Endodermal cell (in vitro differentiated cells): ENCODE results near the gene ATP2B3. TPM values are rescaled to one million over a fixed set of nuclear protein-coding genes. Genes with fewer than 3 reads are reported as not detected.

ENCODE experiments used
- DNase-seq: peaks from one replicate; pipeline ENCODE4 v3.0.0-alpha.2; 2017
- H3K27ac ChIP-seq: 2 replicates; pipeline ENCODE4 v1.5.1; 2013; ENCODE audit warnings: mild to moderate bottlenecking, low read depth, low read length, moderate library complexity
- H3K27me3 ChIP-seq: 2 replicates; pipeline ENCODE4 v1.6.1; 2013; ENCODE audit warnings: mild to moderate bottlenecking, low read length, moderate library complexity; ENCODE audit not compliant: insufficient read depth, control insufficient read depth, poor library complexity, severe bottlenecking
- H3K36me3 ChIP-seq: 2 replicates; pipeline ENCODE4 v1.7.0; 2013; ENCODE audit warnings: mild to moderate bottlenecking, low read length, moderate library complexity; ENCODE audit not compliant: control insufficient read depth, insufficient read depth
- H3K4me1 ChIP-seq: one replicate; pipeline ENCODE4 v1.7.0; 2013; ENCODE audit warnings: low read length; ENCODE audit not compliant: control insufficient read depth, insufficient read depth
- H3K4me3 ChIP-seq: 2 replicates; pipeline ENCODE4 v1.5.1; 2013; ENCODE audit warnings: mild to moderate bottlenecking, low read length, moderate library complexity
- H3K9ac ChIP-seq: 2 replicates; pipeline ENCODE4 v1.6.1; 2013; ENCODE audit warnings: mild to moderate bottlenecking, low read length, moderate library complexity; ENCODE audit not compliant: poor library complexity, severe bottlenecking; ENCODE audit errors: extremely low read depth
- H3K9me3 ChIP-seq: 2 replicates; pipeline ENCODE4 v1.6.1; 2013; ENCODE audit warnings: mild to moderate bottlenecking, low read length, moderate library complexity; ENCODE audit not compliant: control insufficient read depth
- H3K27ac Mint-ChIP-seq: 2 replicates; pipeline ENCODE4 v1.8.0; 2020; ENCODE audit warnings: mixed read lengths
- H3K27me3 Mint-ChIP-seq: 2 replicates; pipeline ENCODE4 v1.8.0; 2021; ENCODE audit warnings: mild to moderate bottlenecking, mixed read lengths; ENCODE audit not compliant: insufficient read depth
- H3K36me3 Mint-ChIP-seq: 2 replicates; pipeline ENCODE4 v1.8.0; 2020; ENCODE audit warnings: low read depth, mixed read lengths
- H3K4me1 Mint-ChIP-seq: 2 replicates; pipeline ENCODE4 v1.8.0; 2020; ENCODE audit warnings: mixed read lengths
- H3K4me3 Mint-ChIP-seq: 2 replicates; pipeline ENCODE4 v1.8.0; 2020; ENCODE audit warnings: mild to moderate bottlenecking, moderate library complexity, mixed read lengths
- H3K9me3 Mint-ChIP-seq: 2 replicates; pipeline ENCODE4 v1.8.0; 2020; ENCODE audit warnings: mild to moderate bottlenecking, mixed read lengths
- CTCF ChIP-seq: fragments of 200-600 bp; sonication (generic); conservative IDR thresholded peaks from 2 replicates; pipeline ENCODE4 v1.5.0; 2021; ENCODE audit warnings: antibody characterized with exemption, mild to moderate bottlenecking
- WGBS, 2 experiments: methylation state at CpG; one replicate each; pipeline versions ENCODE4 v1.1.5 to v1.1.7; 2013; ENCODE audit warnings: missing lambda C conversion rate in 2 of 2, mixed read lengths in 1 of 2; ENCODE audit not compliant: insufficient coverage in 1 of 2, insufficient read length in 1 of 2; 5-methylcytosine and 5-hydroxymethylcytosine counted together
- total RNA-seq, 2 donors: library from RNA; stranded (reverse); fragmentation: NEBNext Ultra II Directional in 1 of 2; extraction: Animal tissue kit (Norgen Biotek cat#: 25700) in 1 of 2; gene quantifications; 2 replicates in 1 of 2; 3 replicates in 1 of 2; pipeline ENCODE4 v1.2.1, GENCODE V29; 2021

The ATP2B3 gene
- total RNA-seq, 2 donors from 2014 or later: not detected

- no peak overlapping the region for H3K27ac ChIP-seq
- peaks cover 59% of the 10 kb centered on the region for H3K27me3 ChIP-seq
- Mint-ChIP-seq H3K27ac (no peak overlapping the region), H3K27me3 (peaks cover 69% of the 10 kb centered on the region), H3K36me3 (no peaks in the 10 kb centered on the region), H3K9me3 (peaks cover 69% of the 10 kb centered on the region), H3K4me3 (no peak overlapping the region), H3K4me1 (no peaks in the 10 kb centered on the region)
- TF ChIP-seq CTCF: no peak
- H3K36me3 ChIP-seq: no peaks in the 10 kb centered on the region
- H3K4me3 ChIP-seq: no peak overlapping the region
- H3K9me3 ChIP-seq: no peaks in the 10 kb centered on the region
- H3K4me1 ChIP-seq: no peaks in the 10 kb centered on the region
- H3K9ac ChIP-seq: no peak overlapping the region
- 86 to 89% methylated on average over 7 of the region's 10 CpGs for WGBS, 2 experiments
- no peak for DNase-seq
Measured at GRCh38 chrX:153612413-153612812, 95.0 kb downstream of the ATP2B3 start.

GRCh38 chrX:153614818-153615217 lies 97.4 kb downstream of the ATP2B3 start:
- no peak overlapping the region for H3K9ac ChIP-seq
- no peak overlapping the region for H3K27ac ChIP-seq
- H3K4me1 Mint-ChIP-seq: no peaks in the 10 kb centered on the region
- no peak for DNase-seq
- H3K27me3 ChIP-seq: peaks cover 58% of the 10 kb centered on the region
- H3K4me3 ChIP-seq: no peak overlapping the region
- H3K9me3 ChIP-seq: no peaks in the 10 kb centered on the region
- H3K4me3 Mint-ChIP-seq: no peak overlapping the region
- no peaks in the 10 kb centered on the region for H3K36me3 ChIP-seq
- no peak for TF ChIP-seq CTCF
- no peaks in the 10 kb centered on the region for H3K36me3 Mint-ChIP-seq
- peaks cover 68% of the 10 kb centered on the region for H3K9me3 Mint-ChIP-seq
- H3K27ac Mint-ChIP-seq: no peak overlapping the region
- H3K27me3 Mint-ChIP-seq: peaks cover 64% of the 10 kb centered on the region
- 70 to 77% methylated on average over 2 to 5 of the region's 6 CpGs for WGBS, 2 experiments
- H3K4me1 ChIP-seq: no peaks in the 10 kb centered on the region

- Histone ChIP-seq H3K9ac (no peak overlapping the region), H3K27ac (no peak overlapping the region), H3K9me3 (no peaks in the 10 kb centered on the region), H3K36me3 (no peaks in the 10 kb centered on the region), H3K4me1 (no peaks in the 10 kb centered on the region), H3K4me3 (no peak overlapping the region), H3K27me3 (peaks cover 33% of the 10 kb centered on the region)
- H3K36me3 Mint-ChIP-seq: no peaks in the 10 kb centered on the region
- WGBS, 2 experiments: 82% methylated on average over 3 of the region's 5 CpGs; no CpG with 5 or more reads in 1 of the 2 experiments
- no peak overlapping the region for H3K27ac Mint-ChIP-seq
- H3K9me3 Mint-ChIP-seq: peaks cover 67% of the 10 kb centered on the region
- no peak overlapping the region for H3K4me3 Mint-ChIP-seq
- TF ChIP-seq CTCF: no peak
- peaks cover 28% of the 10 kb centered on the region for H3K27me3 Mint-ChIP-seq
- no peaks in the 10 kb centered on the region for H3K4me1 Mint-ChIP-seq
- no peak for DNase-seq
Measured at GRCh38 chrX:153620576-153620975, 103.1 kb downstream of the ATP2B3 start.
